DMS114 treated with DMSO at 0.1 percent for 48 hours (cell line): Measurements from ENCODE around the gene UBE2D2.

Source experiments
- DNase-seq: peaks from one replicate; lab custom pipeline; 2025; ENCODE audit not compliant: unreplicated experiment; lab: John Stamatoyannopoulos, UW

The UBE2D2 gene

DNA sequence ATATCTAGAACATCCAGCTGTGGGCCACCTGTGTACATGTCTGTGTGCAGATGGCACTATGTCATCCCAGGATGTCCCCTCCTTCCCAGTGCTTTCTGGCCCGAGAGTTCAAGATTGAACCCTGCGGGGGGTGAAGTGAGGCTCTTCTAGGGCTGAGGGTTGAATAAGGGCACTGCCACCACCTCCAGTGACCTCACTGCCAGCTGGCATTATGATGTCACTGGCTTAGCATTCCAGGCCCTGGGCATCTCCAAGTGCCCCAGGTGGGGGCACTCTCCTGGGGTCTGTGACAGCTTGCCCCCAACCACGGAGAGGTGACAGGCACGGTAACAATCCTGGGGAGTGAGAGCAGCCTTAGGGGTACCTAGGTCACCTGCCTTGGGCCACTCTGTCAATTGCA, 114.1 kb downstream of the UBE2D2 start:
- no peak for DNase-seq

DNA sequence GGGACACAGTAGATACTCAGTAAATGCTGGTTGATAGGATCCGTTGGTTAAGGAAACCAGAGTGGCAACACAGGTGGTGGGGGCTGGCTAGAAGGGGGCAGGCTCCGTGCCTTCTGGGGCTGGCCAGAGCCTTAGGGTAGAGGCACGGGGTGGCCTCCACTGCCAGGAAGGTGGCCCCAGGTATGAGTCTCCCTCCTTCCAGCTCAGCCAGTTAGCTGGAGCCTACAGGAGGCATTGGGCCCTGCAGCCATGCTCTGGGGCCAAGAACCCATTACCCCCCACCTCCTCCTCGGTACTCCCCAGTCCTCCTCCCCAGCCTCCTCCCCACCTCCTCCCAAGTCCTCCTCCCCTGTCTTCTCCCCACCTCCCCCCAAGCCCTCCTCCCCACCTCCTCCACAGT, 114.7 kb downstream of the UBE2D2 start:
- DNase-seq = no peak

DNA sequence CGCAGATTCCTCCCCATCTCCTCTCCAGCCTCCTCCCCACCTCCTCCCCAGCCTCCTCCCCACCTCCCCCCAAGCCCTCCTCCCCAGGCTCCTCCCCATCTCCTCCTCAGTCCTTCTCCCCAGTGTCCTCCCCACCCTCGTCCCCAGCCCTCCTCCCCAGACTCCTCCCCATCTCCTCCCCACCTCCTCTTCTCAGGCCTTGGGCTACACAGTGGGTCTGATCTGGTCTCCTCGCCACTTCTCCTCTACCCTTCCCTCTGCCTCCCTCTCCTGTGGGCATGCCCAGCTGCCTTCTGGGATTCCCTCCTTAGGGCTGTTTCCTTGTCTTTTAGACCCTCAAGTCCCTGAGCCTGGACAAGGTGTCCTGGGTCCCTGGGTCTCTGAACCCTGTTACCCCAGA, 115.3 kb downstream of the UBE2D2 start:
- no peak for DNase-seq

DNA sequence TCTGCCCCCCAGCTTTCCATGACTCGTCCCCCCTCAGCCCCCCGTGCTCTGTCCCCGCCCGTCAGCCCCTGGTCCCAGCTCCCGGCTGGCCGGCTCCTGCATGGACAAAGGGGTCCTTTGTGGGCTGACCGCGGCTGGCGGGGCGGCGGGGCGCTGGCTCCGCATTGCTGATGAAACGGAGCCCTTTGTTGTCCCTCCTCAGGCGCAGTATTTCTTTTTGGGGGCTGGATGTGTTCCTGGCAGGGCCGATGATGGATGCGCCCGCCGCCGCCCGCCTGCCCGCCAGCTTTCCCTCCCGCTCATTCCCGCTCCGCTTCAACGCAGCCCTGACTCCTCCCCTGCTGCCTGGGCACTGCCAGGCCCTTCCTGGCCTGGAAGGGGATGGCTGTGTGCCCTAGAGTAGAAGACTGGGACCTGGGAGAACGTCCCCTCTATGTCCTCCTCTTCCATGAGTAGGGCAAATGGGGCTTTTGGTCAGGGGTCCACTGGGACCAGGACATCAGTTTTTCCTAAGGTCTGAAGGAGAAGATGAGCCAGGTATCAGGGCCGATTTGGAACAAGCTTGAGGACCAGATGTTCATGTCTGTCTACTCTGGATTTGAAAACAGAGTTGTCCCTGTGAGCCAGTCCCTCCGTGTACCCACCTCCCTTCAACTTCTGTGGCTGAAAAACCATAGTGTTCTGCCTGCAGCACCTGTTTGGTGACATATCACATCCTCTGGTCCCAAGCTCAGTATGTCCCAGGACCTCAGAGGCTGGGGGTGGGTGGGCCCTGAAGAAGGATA, 116.0 kb downstream of the UBE2D2 start:
- DNase-seq = no peak
